HL-60 (cell line): ENCODE data around the gene DRD4.

Experiments used
- CTCF ChIP-seq: IDR thresholded peaks from one replicate; pipeline ENCODE4 v1.5.1; 2011; ENCODE audit warnings: low read length, control low read depth, inconsistent platforms; ENCODE audit not compliant: insufficient read depth
- GABPA ChIP-seq: IDR thresholded peaks from 2 replicates; pipeline ENCODE4 v1.6.1; 2012; ENCODE audit warnings: low read depth
- POLR2AphosphoS5 ChIP-seq: IDR thresholded peaks from 2 replicates; pipeline ENCODE4 v1.6.1; 2012; ENCODE audit warnings: low read depth
- SPI1 ChIP-seq: IDR thresholded peaks from 2 replicates; pipeline ENCODE4 v1.6.1; 2012; ENCODE audit warnings: low read depth, mild to moderate bottlenecking, borderline replicate concordance

GRCh38 chr11:628056-628455, 9.0 kb upstream of the DRD4 start:
- TF ChIP-seq POLR2AphosphoS5 (no peak), GABPA (no peak), CTCF (no peak), SPI1 (no peak)
